ENCODE data around the gene CCER1.

CCER1 gene

DNA sequence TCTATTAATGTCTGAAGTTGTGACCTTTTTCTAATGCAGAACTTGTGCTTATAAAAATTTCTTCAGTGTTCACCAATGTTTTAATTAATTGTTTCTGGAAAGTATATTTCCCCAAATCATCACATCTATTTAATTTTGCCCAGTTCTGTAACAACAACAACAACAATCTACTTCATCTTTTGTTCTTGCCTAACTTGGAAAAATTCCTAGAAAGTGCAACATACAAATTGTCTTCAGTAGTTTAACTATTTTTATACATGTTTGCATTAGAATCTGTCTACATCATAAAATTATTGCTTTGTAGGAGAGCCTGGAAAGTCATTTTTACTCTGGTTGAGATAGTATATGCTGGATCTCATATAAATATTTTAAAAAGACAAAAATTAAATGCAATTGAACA lies 38.5 kb downstream of the CCER1 start:
- DNase-seq: no peak

DNA sequence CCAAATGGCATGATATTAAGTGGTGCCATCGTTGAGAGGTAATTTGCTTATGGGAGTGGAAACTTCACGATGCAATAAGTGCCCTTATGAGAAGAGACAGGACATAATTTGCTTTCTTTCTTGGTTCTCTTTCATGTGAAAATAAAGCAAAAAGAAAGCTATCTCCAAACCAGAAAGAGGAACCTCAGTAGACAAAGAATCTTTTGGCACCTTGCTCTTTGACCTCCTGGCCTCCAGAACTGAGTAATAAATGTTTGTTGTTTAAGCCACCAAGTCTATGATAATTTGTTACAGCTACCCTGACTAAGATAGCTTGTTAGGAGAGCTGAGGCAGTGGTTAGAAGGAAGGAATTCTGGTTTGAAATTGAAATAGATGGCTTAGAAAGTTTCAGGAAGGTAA lies 39.6 kb downstream of the CCER1 start:
- DNase-seq: no peak

DNA sequence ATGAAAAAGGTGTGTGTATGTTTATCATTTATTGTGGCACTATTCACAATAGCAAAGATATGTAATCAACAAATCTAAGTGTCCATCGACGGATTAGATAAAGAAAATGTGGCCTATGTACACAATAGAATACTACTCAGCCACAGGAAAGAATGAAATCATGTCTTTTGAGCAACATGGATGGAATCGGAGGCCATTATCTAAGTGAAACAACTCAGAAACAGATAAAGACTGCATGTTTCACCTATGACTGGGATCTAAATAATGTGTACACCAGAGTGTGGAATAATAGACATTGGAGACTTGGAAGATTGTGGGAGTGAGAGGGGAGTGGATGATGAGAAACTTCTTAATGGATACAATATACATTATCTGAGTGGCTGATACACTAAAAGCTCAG lies 44.0 kb downstream of the CCER1 start:
- no peak for DNase-seq

DNA sequence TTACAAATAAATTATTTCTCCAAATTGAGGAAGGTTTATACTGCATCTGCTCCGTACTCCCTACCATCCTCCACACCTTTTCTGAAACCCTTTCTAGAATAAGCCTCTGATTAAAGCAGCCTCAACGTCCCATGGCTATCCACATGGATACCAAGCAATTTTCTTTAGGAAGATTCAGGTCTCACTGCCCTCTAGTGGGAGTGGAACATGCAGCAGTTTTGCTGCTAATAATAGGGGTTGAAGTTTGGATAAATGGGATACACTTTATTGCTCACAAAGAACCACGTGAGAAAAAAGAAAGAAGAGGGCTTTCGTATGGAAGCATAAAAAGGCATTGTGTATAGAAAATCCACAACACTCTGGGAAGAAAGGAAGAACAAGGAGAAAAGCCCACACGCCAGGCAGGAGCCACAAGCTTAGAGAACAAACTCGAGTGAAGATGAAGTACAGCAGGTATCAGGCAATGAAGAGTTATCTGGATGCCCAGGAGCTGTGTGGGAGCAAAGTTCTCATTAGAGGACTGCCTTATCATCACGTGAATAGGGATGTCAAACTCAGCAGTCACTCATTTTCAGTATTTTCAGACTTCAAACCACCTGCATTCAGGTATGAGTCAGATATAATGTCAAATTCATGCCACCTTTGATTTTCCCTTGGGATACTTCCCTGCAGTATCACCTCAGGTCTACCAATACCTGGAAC lies 45.8 kb downstream of the CCER1 start:
- peak; percentile 48 for DNase-seq

DNA sequence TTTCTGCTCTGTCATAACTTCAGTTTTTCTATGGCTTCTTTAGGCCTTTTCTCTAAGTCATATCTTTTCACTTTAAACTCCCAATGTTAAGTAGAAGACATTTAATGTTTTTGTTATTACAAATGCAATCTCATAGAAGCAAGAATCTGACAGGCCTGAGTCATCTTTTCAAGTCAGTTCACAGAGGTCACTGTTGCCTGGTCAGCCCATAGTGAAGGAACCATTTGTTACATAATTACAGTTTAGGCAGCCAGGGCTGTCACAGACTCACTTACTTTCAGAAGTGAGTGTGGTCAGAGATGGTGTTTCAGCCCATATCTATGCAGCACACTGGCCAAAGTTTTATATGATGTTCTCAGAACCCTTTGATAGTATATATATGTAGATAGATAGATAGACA lies 46.5 kb downstream of the CCER1 start:
- no peak for DNase-seq

DNA sequence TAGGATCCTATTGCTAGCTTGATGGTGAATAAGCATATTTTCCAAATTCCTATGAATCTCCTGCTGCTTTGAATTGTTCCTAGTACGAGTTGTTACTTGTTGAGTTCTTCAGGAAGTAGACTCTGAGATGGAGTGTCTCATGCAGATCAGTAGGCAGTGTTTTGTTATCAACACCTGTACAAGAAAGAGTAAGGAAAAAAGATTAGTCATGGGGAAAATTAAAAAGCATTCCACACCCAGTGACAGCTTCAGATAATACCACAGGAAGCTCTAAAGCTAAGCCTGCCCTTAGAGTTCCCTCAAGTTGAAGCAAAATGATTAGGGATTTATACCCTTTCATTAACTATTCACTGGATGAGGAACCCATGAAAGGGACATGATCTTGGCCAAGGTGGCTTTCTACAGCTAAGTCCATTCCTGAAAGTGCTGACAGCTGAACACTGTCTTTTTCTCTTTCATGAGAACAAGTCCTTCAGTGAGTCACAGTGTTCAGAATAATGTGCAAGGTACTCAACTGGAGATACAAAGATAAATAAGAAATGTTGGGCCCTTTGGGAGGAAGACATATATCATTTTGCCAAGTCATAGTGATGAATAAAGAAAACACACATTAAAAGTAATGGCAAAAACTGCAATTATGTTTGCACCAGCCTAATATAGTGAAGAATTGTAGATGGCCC lies 49.1 kb downstream of the CCER1 start:
- no peak for DNase-seq

DNA sequence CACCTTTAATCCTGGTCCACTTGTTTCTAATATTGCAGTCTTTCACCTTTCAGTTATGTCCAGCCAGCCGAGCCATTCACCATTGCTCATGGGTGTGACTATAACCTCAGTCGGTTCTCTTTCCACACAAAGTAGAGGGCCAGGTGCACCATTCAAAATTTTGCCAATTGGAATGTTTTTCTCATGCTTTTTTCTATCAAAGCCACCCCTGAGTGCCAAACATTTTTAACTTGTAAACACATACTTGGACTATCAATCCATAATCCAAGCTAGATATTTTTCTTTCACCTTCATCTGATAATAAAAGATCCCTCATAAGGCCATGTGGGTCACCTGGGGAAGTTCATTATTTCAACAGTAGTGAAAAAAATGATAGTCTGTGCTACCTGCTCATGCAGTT lies 52.4 kb downstream of the CCER1 start:
- no peak for DNase-seq

All from COR-L47 (cell line).